PC-9 (cell line): ENCODE data around the gene PLEKHF1. TPM values are rescaled to one million over a fixed set of nuclear protein-coding genes. Genes with fewer than 3 reads are reported as not detected.

Source experiments
- BruUV-seq: library from RNA; stranded (reverse); fragments of 400-500 nt; replicated peaks from 2 replicates; lab custom pipeline; 2021; lab: Mats Ljungman, UMichigan
- CTCF ChIA-PET: fragments of 300-600 bp; sonication (Branson Sonifier 250); formaldehyde crosslinking; loops from one replicate; lab custom pipeline; 2022; ENCODE audit warnings: antibody characterized with exemption; lab: Charles Lee
- POLR2A ChIA-PET: fragments of 300-600 bp; sonication (Branson Sonifier 250); formaldehyde crosslinking; loops from one replicate; lab custom pipeline; 2022; ENCODE audit warnings: antibody characterized with exemption; ENCODE audit not compliant: unreplicated experiment; lab: Charles Lee
- DNase-seq, 2 experiments: peaks; one replicate each; pipeline versions ENCODE4 v3.0.0 to v3.0.0-alpha.2; 2015 to 2022; ENCODE audit warnings: mixed read lengths in 1 of 2
- H2AFZ ChIP-seq: fragments of 200-600 bp; sonication (generic); 2 replicates; pipeline ENCODE4 v1.8.1; 2017; ENCODE audit warnings: antibody characterized with exemption
- H3F3A ChIP-seq: fragments of 200-600 bp; sonication (generic); 2 replicates; pipeline ENCODE4 v1.8.1; 2017; ENCODE audit warnings: antibody characterized with exemption, mild to moderate bottlenecking, low read depth; ENCODE audit not compliant: insufficient read depth
- H3K27ac ChIP-seq: fragments of 200-600 bp; sonication (generic); 2 replicates; pipeline ENCODE4 v1.6.1; 2016; ENCODE audit warnings: mixed run types
- H3K27me3 ChIP-seq: fragments of 200-600 bp; sonication (generic); 2 replicates; pipeline ENCODE4 v1.6.1; 2016; ENCODE audit warnings: low read depth, mixed run types; ENCODE audit not compliant: insufficient read depth
- H3K36me3 ChIP-seq: fragments of 200-600 bp; sonication (generic); 2 replicates; pipeline ENCODE4 v1.6.1; 2016; ENCODE audit warnings: low read depth, mixed run types
- H3K4me1 ChIP-seq: fragments of 200-600 bp; sonication (generic); replicated peaks from 2 replicates; pipeline ENCODE4 v1.6.1; 2016; ENCODE audit warnings: mixed run types; ENCODE audit not compliant: insufficient read depth
- H3K4me2 ChIP-seq: fragments of 200-600 bp; sonication (generic); 2 replicates; pipeline ENCODE4 v1.6.1; 2017; ENCODE audit warnings: mixed run types
- H3K4me3 ChIP-seq: fragments of 200-600 bp; sonication (generic); 2 replicates; pipeline ENCODE4 v1.6.1; 2016; ENCODE audit warnings: mixed run types
- H3K79me2 ChIP-seq: fragments of 200-600 bp; sonication (generic); 2 replicates; pipeline ENCODE4 v1.6.1; 2017; ENCODE audit warnings: low read depth, mixed run types
- H3K9me2 ChIP-seq: fragments of 200-600 bp; sonication (generic); 2 replicates; pipeline ENCODE4 v1.8.1; 2017; ENCODE audit warnings: mild to moderate bottlenecking; ENCODE audit not compliant: insufficient read depth
- H3K9me3 ChIP-seq: fragments of 200-600 bp; sonication (generic); 2 replicates; pipeline ENCODE4 v1.8.1; 2016; ENCODE audit warnings: low read depth; ENCODE audit not compliant: insufficient read depth
- H4K20me1 ChIP-seq: fragments of 200-600 bp; sonication (generic); 2 replicates; pipeline ENCODE4 v1.8.1; 2017; ENCODE audit not compliant: insufficient read depth
- EZH2 ChIP-seq: fragments of 200-600 bp; sonication (generic); IDR thresholded peaks from 2 replicates; pipeline ENCODE4 v1.8.0; 2017; ENCODE audit warnings: antibody characterized with exemption, low read depth
- intact Hi-C: fragments of 100-400 bp; cut with micrococcal nuclease; formaldehyde crosslinking; loops from one replicate; pipeline ENCODE4 v1.10.0; 2022; ENCODE audit not compliant: unreplicated experiment
- total RNA-seq: library from RNA; stranded (reverse); gene quantifications from 2 replicates; pipeline ENCODE4 v1.2.3, GENCODE V29; 2021
- TF ChIP-seq, protein P1 (sequence below): fragments of 200-600 bp; sonication (generic); conservative IDR thresholded peaks from 2 replicates; pipeline ENCODE4 v1.6.1; 2017; ENCODE audit warnings: mixed run types, antibody characterized with exemption, mild to moderate bottlenecking, moderate library complexity

PLEKHF1 gene
- total RNA-seq, 1 experiment from 2014 or later: 16.0 TPM

DNA sequence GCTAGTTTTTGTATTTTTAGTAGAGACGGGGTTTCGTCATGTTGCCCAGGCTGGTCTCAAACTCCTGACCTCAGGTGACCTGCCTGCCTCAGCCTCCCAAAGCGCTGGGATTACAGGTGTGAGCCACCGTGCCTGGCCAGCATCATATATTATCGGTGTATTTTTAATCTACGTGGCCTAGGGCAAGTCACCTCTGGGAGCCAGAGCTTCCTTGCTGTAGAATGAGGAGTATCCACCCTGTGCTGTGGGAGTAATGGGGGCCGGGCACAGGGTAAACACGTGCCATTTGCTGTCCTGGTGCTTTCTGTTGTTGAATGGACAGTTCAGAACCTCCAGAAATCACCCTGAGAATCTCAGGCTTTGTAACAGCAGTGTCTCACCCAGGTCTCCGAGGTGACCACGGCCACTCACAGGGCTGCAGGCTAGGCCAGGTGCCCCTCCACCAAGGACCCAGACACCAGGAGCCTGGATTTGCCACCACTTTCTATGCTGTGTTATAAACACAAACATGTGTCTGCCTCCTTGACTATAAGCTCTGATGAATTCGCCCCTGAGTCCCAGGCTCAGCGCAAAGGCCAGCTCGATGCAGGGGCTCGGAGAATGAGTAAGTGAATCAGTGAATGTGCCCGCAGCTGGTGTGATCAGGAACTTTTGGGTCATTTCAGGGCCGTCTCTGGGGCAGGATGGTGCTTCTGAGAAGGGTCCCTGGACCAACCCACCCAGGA, 36.4 kb upstream of the PLEKHF1 start:
- CTCF ChIA-PET: no interaction called here
- POLR2A ChIA-PET: no interaction called here
- no peaks in the 10 kb centered on the region for H4K20me1 ChIP-seq
- H3K9me3 ChIP-seq: no peaks in the 10 kb centered on the region
- no peak overlapping the region for H2AFZ ChIP-seq
- intact Hi-C loops: no loop called here
- H3K4me1 ChIP-seq: no peaks in the 10 kb centered on the region
- no peaks in the 10 kb centered on the region for H3K36me3 ChIP-seq
- no peaks in the 10 kb centered on the region for H3F3A ChIP-seq
- no peak overlapping the region for H3K4me2 ChIP-seq
- no TSS peak for BruUV-seq
- H3K4me3 ChIP-seq: no peak overlapping the region
- TF ChIP-seq, protein P1, sequence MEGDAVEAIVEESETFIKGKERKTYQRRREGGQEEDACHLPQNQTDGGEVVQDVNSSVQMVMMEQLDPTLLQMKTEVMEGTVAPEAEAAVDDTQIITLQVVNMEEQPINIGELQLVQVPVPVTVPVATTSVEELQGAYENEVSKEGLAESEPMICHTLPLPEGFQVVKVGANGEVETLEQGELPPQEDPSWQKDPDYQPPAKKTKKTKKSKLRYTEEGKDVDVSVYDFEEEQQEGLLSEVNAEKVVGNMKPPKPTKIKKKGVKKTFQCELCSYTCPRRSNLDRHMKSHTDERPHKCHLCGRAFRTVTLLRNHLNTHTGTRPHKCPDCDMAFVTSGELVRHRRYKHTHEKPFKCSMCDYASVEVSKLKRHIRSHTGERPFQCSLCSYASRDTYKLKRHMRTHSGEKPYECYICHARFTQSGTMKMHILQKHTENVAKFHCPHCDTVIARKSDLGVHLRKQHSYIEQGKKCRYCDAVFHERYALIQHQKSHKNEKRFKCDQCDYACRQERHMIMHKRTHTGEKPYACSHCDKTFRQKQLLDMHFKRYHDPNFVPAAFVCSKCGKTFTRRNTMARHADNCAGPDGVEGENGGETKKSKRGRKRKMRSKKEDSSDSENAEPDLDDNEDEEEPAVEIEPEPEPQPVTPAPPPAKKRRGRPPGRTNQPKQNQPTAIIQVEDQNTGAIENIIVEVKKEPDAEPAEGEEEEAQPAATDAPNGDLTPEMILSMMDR: no peak
- no peak for TF ChIP-seq EZH2
- DNase-seq: no peak
- H3K27ac ChIP-seq: no peak overlapping the region
- no peaks in the 10 kb centered on the region for H3K27me3 ChIP-seq
- no peaks in the 10 kb centered on the region for H3K79me2 ChIP-seq
- H3K9me2 ChIP-seq: no peaks in the 10 kb centered on the region

DNA sequence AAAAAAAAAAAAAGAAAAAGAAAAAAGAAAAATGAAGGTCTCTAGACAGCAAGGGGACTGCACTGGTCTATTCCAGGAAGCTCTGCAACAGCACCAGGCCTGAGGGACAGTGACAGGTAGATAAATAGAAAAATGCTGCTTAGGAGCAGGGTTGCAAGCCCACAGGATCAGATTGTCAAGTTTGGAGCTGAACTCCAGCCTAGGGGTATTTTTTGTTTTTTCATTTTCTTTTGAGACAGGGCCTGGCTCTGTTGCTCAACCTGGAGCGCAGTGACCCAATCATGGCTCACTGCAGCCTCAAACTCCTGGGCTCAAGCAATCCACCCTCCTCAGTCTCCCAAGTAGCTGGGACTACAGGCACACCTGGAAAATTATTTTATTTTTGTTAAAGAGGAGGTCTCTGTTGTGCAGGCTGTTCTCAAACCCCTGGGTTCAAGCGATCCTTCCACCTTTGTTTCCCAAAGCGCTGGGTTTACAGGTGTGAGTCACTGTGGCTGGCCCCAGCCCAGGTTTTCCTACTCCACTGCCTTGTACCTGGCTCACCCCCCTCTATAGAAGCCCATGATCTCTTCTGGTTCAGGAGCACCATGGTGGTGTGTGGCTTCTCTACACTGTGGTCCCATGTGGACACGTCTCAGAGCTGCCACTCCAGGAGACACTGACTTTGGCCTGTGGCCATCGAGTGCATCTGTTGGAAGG, 35.3 kb upstream of the PLEKHF1 start:
- no peaks in the 10 kb centered on the region for H3K36me3 ChIP-seq
- no peaks in the 10 kb centered on the region for H3K9me3 ChIP-seq
- intact Hi-C loops: no loop called here
- H4K20me1 ChIP-seq: no peaks in the 10 kb centered on the region
- no peak overlapping the region for H3K27ac ChIP-seq
- no peaks in the 10 kb centered on the region for H3K27me3 ChIP-seq
- H3K4me1 ChIP-seq: no peaks in the 10 kb centered on the region
- ChIA-PET CTCF (interaction anchor here (1.1 kb wide), 1 partner anchor 33 kb away, joined by 3 read pairs; no protein-coding TSS in a partner anchor), POLR2A (no interaction called here)
- TF ChIP-seq, protein P1: no peak
- no peak overlapping the region for H3K4me2 ChIP-seq
- H3K79me2 ChIP-seq: no peaks in the 10 kb centered on the region
- H3K4me3 ChIP-seq: no peak overlapping the region
- no TSS peak for BruUV-seq
- no peak overlapping the region for H2AFZ ChIP-seq
- no peak for DNase-seq
- H3K9me2 ChIP-seq: no peaks in the 10 kb centered on the region
- no peaks in the 10 kb centered on the region for H3F3A ChIP-seq

DNA sequence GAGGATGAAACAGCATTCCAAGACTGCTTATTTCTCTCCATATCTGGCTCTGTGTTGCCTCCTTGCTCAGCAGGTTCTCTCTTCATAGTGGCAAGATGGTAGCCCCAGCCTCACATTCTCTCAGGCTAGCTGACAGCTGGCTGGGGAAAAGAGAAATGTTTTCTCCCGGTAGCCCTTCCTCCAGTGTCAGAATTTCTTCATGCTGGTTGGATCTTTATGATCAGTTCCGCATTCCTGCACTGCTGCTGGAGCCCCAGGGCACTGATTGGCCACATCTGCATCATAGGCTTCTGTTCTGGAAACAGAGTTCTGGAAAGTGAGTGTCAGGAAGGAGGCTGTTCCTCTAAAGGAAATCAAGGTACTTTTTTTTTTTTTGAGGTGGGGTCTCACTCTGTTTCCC, 34.6 kb upstream of the PLEKHF1 start:
- POLR2A ChIA-PET: no interaction called here
- H3K27ac ChIP-seq: no peak overlapping the region
- intact Hi-C loops: no loop called here
- BruUV-seq: no TSS peak
- no peaks in the 10 kb centered on the region for H3K36me3 ChIP-seq
- H3K79me2 ChIP-seq: no peaks in the 10 kb centered on the region
- H4K20me1 ChIP-seq: no peaks in the 10 kb centered on the region
- H2AFZ ChIP-seq: no peak overlapping the region
- H3K9me2 ChIP-seq: no peaks in the 10 kb centered on the region
- no peaks in the 10 kb centered on the region for H3K9me3 ChIP-seq
- no peaks in the 10 kb centered on the region for H3K4me1 ChIP-seq
- H3K27me3 ChIP-seq: no peaks in the 10 kb centered on the region
- TF ChIP-seq, protein P1: no peak
- TF ChIP-seq EZH2: no peak
- H3K4me2 ChIP-seq: no peak overlapping the region
- no peak overlapping the region for H3K4me3 ChIP-seq
- no peak for DNase-seq
- CTCF ChIA-PET: interaction anchor here (1.1 kb wide), 1 partner anchor 33 kb away, joined by 3 read pairs; no protein-coding TSS in a partner anchor
- H3F3A ChIP-seq: no peaks in the 10 kb centered on the region
